Measurements from ENCODE around the gene PSMC3IP. TPM values are rescaled to one million over a fixed set of nuclear protein-coding genes. Genes with fewer than 3 reads are reported as not detected.

PSMC3IP gene
- polyA plus RNA-seq, 1 donor from 2014 or later = 22.5 TPM

DNA sequence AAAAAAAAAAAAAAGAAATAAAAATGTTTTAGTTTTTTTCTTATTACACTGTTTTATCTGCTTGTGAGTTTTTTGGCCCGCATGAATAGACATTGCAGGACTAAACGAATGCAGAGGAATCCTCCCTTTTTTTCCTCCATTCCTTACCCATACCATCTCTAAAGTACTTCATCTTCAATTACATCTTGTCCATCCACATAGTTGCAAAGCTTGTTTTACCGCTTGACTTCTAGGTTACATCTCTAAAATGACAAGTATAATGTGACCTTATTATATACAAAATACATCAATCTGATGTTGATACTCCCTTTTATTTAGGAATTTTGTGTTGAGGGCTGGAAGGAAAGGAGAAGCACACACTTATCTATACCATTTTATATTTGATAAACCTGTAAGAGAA is 18.9 kb upstream of the PSMC3IP start:
- Histone ChIP-seq H3K4me3 (ENCODE audit: low read length) (no peak overlapping the region), H2AFZ (ENCODE audit: low read depth, low read length) (no peak overlapping the region), H3K9me2 (ENCODE audit: insufficient read depth, low read length) (no peaks in the 10 kb centered on the region), H3K36me3 (ENCODE audit: insufficient read depth, low read length) (no peaks in the 10 kb centered on the region), H4K20me1 (ENCODE audit: insufficient read depth) (no peaks in the 10 kb centered on the region), H3K27me3 (ENCODE audit: insufficient read depth, low read depth, low read length) (no peaks in the 10 kb centered on the region), H3K79me2 (replicated peaks; ENCODE audit: insufficient read depth, low read length) (peaks cover 12% of the 10 kb centered on the region), H3K4me2 (ENCODE audit: low read length) (no peak overlapping the region), H3K9ac (ENCODE audit: low read length) (no peak overlapping the region), H3K27ac (ENCODE audit: low read length) (no peak overlapping the region), H3K9me3 (ENCODE audit: low read length) (no peaks in the 10 kb centered on the region), H3F3A (ENCODE audit: insufficient read depth, low read length, poor library complexity, severe bottlenecking) (no peaks in the 10 kb centered on the region)
- TF ChIP-seq MXI1 (conservative IDR thresholded peaks at IDR 0.05; ENCODE audit: poor library complexity, severe bottlenecking) = no peak
- no peak for TF ChIP-seq RAD21 (conservative IDR thresholded peaks at IDR 0.05)
- TF ChIP-seq, protein P1, sequence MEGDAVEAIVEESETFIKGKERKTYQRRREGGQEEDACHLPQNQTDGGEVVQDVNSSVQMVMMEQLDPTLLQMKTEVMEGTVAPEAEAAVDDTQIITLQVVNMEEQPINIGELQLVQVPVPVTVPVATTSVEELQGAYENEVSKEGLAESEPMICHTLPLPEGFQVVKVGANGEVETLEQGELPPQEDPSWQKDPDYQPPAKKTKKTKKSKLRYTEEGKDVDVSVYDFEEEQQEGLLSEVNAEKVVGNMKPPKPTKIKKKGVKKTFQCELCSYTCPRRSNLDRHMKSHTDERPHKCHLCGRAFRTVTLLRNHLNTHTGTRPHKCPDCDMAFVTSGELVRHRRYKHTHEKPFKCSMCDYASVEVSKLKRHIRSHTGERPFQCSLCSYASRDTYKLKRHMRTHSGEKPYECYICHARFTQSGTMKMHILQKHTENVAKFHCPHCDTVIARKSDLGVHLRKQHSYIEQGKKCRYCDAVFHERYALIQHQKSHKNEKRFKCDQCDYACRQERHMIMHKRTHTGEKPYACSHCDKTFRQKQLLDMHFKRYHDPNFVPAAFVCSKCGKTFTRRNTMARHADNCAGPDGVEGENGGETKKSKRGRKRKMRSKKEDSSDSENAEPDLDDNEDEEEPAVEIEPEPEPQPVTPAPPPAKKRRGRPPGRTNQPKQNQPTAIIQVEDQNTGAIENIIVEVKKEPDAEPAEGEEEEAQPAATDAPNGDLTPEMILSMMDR (IDR thresholded peaks at IDR 0.05; ENCODE audit: poor library complexity, severe bottlenecking) = no peak
- TF ChIP-seq POLR2AphosphoS5 (IDR thresholded peaks at IDR 0.05) = no peak
- TF ChIP-seq, protein P2, sequence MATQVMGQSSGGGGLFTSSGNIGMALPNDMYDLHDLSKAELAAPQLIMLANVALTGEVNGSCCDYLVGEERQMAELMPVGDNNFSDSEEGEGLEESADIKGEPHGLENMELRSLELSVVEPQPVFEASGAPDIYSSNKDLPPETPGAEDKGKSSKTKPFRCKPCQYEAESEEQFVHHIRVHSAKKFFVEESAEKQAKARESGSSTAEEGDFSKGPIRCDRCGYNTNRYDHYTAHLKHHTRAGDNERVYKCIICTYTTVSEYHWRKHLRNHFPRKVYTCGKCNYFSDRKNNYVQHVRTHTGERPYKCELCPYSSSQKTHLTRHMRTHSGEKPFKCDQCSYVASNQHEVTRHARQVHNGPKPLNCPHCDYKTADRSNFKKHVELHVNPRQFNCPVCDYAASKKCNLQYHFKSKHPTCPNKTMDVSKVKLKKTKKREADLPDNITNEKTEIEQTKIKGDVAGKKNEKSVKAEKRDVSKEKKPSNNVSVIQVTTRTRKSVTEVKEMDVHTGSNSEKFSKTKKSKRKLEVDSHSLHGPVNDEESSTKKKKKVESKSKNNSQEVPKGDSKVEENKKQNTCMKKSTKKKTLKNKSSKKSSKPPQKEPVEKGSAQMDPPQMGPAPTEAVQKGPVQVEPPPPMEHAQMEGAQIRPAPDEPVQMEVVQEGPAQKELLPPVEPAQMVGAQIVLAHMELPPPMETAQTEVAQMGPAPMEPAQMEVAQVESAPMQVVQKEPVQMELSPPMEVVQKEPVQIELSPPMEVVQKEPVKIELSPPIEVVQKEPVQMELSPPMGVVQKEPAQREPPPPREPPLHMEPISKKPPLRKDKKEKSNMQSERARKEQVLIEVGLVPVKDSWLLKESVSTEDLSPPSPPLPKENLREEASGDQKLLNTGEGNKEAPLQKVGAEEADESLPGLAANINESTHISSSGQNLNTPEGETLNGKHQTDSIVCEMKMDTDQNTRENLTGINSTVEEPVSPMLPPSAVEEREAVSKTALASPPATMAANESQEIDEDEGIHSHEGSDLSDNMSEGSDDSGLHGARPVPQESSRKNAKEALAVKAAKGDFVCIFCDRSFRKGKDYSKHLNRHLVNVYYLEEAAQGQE (IDR thresholded peaks at IDR 0.05; ENCODE audit: borderline replicate concordance) = no peak
- no peak for TF ChIP-seq EZH2 (IDR thresholded peaks at IDR 0.05; ENCODE audit: borderline replicate concordance, insufficient read depth, low read length, poor library complexity, severe bottlenecking)
- no peak for TF ChIP-seq EP300 (conservative IDR thresholded peaks at IDR 0.05; ENCODE audit: poor library complexity, severe bottlenecking)
- TF ChIP-seq SMC3 (conservative IDR thresholded peaks at IDR 0.05; ENCODE audit: poor library complexity) = no peak
- no peak for TF ChIP-seq TAF1 (IDR thresholded peaks at IDR 0.05; ENCODE audit: low read depth)

DNA sequence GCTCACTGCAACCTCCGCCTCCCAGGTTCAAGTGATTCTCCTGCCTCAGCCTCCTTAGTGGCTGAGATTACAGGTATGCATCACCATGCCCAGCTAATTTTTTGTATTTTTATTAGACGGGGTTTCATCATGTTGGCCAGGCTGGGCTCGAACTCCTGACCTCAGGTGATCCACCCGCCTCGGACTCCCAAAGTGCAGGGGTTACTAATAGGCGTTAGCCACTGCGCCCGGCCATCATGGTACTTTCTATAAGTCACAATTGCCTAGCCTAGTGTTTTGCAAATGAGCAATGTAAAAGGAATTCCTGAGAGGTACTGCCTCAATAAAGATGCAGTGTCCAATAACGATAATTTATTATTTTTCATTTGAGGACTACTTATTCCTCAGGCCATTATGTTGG is 13.9 kb upstream of the PSMC3IP start:
- Histone ChIP-seq H3K36me3 (ENCODE audit: insufficient read depth, low read length) (no peaks in the 10 kb centered on the region), H3K27ac (ENCODE audit: low read length) (no peak overlapping the region), H3K79me2 (replicated peaks; ENCODE audit: insufficient read depth, low read length) (peaks cover 4% of the 10 kb centered on the region), H3K9ac (ENCODE audit: low read length) (no peak overlapping the region), H3K27me3 (ENCODE audit: insufficient read depth, low read depth, low read length) (no peaks in the 10 kb centered on the region), H3K9me3 (ENCODE audit: low read length) (no peaks in the 10 kb centered on the region), H2AFZ (ENCODE audit: low read depth, low read length) (no peak overlapping the region), H3K4me2 (ENCODE audit: low read length) (no peak overlapping the region), H3F3A (ENCODE audit: insufficient read depth, low read length, poor library complexity, severe bottlenecking) (no peaks in the 10 kb centered on the region), H3K4me3 (ENCODE audit: low read length) (no peak overlapping the region), H4K20me1 (ENCODE audit: insufficient read depth) (no peaks in the 10 kb centered on the region), H3K9me2 (ENCODE audit: insufficient read depth, low read length) (no peaks in the 10 kb centered on the region)
- TF ChIP-seq, protein P2 (IDR thresholded peaks at IDR 0.05; ENCODE audit: borderline replicate concordance) = no peak
- TF ChIP-seq, protein P1 (IDR thresholded peaks at IDR 0.05; ENCODE audit: poor library complexity, severe bottlenecking) = no peak
- TF ChIP-seq EZH2 (IDR thresholded peaks at IDR 0.05; ENCODE audit: borderline replicate concordance, insufficient read depth, low read length, poor library complexity, severe bottlenecking) (no peak), TAF1 (IDR thresholded peaks at IDR 0.05; ENCODE audit: low read depth) (no peak), MXI1 (conservative IDR thresholded peaks at IDR 0.05; ENCODE audit: poor library complexity, severe bottlenecking) (no peak), RAD21 (conservative IDR thresholded peaks at IDR 0.05) (no peak), POLR2AphosphoS5 (IDR thresholded peaks at IDR 0.05) (no peak), SMC3 (conservative IDR thresholded peaks at IDR 0.05; ENCODE audit: poor library complexity) (no peak), EP300 (conservative IDR thresholded peaks at IDR 0.05; ENCODE audit: poor library complexity, severe bottlenecking) (no peak)
